ENCODE results near the gene MKLN1.

MKLN1 gene

DNA sequence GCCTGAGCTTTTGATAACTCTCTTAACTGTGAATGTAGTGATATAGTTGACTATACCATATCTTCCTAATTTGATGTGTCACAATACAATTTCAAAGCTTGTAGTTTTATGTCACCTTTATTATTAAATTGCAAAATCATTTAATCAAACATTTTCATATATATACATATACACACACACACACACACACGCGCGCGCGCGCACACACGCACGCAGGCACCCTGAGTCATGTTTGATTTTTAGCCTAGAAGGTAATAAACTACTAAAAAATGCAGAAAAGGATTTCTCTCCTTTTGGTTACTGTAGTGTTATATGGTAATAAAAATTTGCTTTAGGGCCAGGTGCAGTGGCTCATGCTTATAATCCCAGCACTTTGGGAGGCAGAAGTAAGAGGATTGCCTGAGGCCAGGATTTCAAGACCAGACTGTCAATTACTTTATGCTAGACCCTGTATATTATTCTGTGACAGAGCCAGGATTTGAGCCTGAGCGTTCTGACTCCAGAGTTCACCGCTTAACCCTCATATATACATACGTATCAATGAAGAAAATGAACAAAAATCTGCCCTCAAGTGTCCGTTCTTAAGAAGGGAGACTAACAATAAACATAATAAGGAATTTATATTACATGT is 139.2 kb downstream of the MKLN1 start:
- no peak for DNase-seq (ENCODE audit: low spot score)

- DNase-seq (ENCODE audit: low spot score), result no peak
Measured at GRCh38 chr7:131467788-131468187, 140.1 kb downstream of the MKLN1 start.

DNA sequence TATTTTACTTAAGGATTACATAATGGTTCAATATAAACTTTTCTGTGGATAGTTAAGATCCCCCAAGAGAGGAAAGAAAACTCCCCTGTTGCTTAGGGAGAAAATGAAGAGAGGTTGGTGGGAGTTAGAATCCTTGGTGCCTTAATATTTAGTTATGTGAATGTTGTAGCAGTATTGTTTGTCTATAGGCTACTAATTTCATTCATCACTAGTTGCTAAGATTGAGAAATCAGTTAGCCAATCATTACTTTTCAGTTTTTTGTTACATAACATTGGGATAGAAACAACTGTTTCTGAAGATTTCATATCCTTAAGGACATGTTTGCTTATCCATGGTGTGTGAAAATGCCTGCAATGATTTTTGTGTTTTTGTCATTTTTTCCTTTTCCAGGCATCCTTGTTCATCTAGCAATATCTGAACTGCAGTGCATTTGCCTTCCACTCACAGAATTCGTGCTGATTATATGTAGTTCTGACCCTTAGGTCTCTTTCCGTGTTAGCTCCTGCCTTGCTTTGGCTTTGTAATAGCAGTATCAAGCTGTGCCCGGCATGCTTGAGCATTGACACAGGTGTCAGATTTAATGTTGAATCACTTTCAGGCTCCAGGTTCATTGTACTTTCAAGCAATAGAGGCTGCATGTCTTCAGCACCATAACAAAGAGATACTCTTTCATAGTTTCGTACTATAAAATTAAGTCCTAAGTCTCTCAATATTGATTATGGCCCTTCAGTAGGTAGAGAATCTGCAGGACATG is 143.8 kb downstream of the MKLN1 start:
- no peak for DNase-seq (ENCODE audit: low spot score)

GRCh38 chr7:131476740-131477139 is 149.1 kb downstream of the MKLN1 start:
- DNase-seq (ENCODE audit: low spot score), result no peak

DNA sequence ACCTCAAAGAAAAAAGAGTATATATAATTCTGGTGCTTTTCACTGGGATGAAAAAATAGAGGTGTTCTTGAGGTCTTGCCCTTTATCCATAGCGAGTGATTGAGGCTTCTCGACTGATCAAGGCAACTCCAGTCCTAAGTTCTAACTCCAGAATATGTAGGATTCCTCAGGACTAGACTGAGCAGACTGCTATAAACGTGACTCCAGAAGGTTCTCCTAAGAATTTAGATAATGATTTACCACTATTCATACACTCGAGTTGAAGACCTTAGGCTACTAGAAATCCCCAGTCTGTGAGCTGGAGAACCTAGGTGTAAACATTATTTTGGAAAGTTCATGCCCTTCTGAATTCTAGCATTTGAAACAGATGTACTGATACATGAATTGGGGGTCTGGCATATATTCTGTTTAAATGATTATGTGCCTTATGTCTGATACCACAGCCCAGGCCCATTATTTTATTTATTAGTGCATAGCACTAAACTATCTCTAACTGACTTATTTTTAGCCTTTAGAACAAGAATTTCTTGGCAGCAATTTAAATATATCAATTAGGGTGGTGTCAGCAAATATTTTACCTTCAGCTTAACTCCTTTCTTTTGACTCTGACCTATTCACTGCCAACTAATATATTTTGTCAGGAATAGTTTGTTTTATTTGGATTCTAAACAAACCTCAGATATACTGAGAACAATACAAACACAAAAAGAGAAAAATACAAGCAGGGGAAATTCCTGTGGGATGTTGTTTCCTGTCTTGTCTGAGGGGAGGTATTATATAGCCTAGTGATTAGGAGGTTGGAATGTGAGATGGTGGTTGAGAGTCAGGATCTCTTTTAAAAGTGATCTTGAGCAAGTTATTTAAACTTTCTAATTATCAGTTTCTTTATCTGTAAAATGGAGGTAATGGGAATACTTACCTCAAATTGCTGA is 153.0 kb downstream of the MKLN1 start:
- no peak for DNase-seq (ENCODE audit: low spot score)

DNA sequence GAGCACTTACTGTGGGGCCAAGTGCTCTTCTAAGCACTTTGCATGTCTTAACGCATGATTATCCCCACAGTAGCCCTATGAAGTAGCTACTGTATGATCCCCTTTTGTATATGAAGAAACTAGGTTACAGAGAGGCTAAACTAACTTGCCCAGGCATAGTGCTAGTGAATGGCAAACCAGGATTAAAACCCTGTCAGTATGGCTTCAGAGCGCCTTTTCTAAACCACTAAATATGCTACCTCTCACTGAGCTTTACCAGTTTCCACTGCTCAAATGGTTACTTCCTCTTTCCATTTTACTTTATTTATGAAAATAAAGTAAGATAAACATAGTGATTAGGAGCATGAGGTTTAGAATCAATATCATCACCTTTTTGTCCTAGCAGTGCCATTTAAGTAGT is 155.1 kb downstream of the MKLN1 start:
- peak; percentile 31 for DNase-seq (ENCODE audit: low spot score)

DNA sequence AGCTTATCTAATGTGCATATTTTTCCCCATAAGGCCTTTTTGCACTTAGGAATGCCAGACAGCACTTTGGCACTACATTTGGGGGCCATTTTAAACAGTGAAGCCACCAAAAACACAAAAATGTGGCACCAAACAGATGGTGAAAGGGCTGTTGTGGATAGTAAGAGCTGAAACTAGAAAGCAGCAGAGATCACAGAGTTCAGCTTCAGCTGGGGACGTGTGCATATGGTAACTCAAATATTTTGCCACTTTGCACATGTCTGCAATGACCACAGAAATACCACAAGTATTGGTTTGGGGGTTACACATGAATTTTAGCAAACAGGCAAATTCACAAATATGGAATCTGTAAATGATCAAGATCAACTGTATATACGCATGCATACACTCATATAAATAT is 155.9 kb downstream of the MKLN1 start:
- no peak for DNase-seq (ENCODE audit: low spot score)

DNA sequence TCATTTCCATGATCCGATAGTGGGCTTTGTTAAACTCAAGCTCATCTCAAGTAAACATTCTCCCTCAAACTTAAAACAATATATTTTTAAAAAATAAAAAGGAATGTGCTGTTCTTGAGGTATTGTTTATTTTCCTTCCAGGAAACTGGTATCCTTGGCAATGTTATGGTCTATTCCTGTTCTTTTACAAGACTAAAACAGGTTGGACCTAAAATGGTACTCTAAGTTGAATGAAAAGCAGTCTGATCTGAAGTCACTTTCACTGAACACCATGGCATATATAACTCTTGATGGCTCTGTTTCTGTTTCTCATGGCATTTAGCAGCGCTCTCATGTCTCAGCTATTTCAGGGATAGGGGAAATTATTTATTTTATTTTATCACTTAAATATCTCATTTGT is 158.7 kb downstream of the MKLN1 start:
- DNase-seq (ENCODE audit: low spot score), result no peak

GRCh38 chr7:131487217-131487616 is 159.5 kb downstream of the MKLN1 start:
- no peak for DNase-seq (ENCODE audit: low spot score)

GRCh38 chr7:131488361-131488760 is 160.7 kb downstream of the MKLN1 start:
- DNase-seq (ENCODE audit: low spot score), result peak; percentile 47

DNA sequence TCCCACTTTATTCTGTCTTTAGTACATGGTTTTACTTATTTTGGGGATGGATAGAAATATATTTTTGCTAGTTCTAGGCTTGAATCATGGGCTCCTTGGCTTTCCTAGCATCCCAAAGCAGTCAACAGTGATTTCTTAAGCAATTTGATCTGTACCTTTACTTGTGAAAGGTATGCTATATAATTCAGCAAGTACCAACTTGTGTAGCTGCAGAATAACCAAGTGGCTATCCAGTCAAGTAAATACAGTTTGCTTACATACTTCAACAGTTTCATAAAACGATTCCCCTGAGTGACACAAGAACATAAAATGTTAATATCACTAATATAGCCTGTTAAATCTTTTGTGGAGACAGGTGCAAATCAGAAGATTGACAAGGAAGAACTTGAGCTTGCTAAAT is 161.5 kb downstream of the MKLN1 start:
- DNase-seq (ENCODE audit: low spot score), result no peak

- no peak for DNase-seq (ENCODE audit: low spot score)
Measured at GRCh38 chr7:131489881-131490280, 162.2 kb downstream of the MKLN1 start.

GRCh38 chr7:131493081-131493480 is 165.4 kb downstream of the MKLN1 start:
- no peak for DNase-seq (ENCODE audit: low spot score)

DNA sequence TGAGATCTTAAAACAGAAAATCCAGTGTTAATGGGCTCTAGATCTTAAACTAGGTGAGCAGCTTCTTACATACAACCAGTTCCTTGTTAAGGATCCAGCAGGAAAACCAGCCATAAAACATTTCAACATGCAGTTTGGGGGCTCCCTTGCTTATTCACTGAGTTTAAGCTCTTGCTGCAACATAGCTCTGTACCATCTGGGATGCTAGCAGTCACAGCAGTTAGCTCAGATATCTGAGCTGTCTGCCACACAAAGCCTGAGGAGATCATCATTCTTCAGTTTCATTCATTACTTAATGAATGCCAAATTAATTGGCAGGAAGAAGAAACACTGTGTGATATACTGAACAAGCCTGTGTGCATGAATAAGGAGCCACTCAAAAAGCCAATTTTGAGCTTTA is 165.9 kb downstream of the MKLN1 start:
- no peak for DNase-seq (ENCODE audit: low spot score)

DNA sequence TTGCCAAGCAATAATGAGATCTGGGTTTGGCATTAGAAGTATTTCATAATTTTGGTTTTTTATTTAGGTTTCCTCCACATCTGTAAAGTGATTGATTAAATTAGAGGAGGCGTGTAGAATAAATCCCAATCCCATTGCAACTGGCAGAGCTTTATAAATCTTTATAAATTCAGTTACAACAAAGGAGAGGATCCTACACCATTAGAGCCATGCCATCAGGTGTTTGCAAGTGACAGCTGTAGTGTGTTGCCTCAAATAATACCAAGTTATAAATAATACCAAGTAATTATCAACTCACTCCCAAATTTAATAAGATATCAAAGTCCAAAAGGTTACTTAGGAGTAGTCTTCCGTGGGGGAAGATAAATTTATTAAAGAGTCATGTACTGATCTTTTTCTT is 166.5 kb downstream of the MKLN1 start:
- no peak for DNase-seq (ENCODE audit: low spot score)

GRCh38 chr7:131495669-131496498 is 168.2 kb downstream of the MKLN1 start:
- no peak for DNase-seq (ENCODE audit: low spot score)

- DNase-seq (ENCODE audit: low spot score), result no peak
Measured at GRCh38 chr7:131497454-131497853, 169.8 kb downstream of the MKLN1 start.

DNA sequence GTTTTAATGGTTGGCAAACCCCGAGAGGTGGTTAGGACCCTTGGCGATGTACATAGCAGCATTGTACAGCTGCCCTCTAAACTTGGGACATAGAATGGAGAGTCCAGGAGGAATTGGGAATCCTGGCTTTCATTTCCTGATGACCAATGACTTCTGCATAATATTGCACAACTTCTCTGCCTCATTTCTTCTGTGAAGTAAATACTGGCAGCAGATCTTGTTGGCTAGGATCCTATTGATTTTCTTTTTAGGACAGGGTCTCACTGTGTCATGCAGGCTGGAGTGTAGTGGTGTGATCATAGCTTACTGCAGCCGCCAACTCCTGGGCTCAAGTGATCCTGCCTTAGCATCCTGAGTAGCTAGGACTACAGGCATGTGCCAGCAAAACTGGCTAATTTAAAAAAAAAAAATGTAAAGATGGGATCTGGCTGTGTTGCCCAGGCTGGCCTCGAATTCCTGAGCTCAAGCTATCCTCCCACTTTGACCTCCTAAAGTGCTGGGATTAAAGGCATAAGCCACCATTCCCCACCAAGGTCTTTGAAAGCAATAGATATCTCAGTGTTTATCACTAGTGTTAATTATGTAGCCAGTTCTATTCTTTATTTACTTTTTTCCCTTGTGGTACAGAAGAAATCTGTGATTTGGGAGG is 170.7 kb downstream of the MKLN1 start:
- DNase-seq (ENCODE audit: low spot score), result no peak

DNA sequence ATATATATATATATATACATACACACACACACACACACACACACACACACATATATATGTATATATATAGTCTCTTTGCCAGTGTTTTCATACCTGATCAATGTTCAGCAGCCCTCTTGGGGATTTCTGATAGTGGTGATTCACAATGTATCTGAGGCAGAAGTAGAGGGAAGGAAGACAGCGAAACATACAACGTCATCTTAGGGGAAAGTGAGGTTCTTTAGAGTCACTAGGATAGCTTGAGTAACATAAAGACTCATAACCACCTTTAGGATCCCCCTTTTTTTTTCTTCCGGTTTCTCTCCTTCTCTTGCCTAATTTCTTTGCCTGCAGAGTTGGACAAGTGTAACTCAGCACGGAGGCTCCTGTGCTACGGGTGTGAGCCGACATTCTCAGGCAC is 172.1 kb downstream of the MKLN1 start:
- DNase-seq (ENCODE audit: low spot score), result no peak

DNA sequence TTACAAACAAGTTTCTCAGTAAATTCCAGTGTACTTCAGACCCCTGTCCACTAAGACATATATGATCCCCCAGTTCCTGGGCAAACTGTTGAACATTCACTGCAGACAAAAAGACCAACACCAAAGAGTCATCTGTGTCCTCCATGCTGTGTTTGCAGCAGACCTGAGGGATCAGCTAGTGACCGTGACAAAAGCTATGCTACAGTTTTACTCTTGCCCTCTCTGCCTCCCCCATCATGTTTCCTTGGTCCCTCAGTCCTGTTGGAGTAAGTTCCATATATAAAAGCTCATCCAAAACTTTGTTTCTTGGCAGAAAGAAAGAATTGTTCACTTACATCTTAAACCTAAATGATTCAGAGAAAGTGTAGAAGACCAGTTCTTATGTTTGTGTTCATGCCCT is 172.7 kb downstream of the MKLN1 start:
- no peak for DNase-seq (ENCODE audit: low spot score)

DNA sequence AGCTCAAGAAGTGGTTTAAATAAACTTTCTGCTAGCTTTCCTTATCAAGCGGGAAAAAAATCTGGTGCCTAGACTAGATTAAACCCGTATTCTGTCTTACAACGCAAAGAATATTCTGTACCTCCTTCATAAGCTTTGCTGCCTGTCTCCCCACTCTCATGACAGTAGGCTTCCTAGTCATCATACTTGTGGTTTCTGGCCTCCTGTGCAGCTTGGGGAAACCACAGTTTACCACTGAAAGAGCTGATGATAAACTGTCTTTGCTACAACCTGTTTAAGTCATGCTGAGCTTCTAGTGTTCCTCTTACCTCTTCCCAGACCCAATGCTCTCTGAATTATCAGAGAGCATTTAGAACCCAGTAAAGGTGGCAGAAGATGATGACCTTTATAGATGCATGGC is 173.7 kb downstream of the MKLN1 start:
- DNase-seq (ENCODE audit: low spot score), result peak; percentile 34

Data from NAMALWA (cell line).